ENCODE results near the gene RAB20. TPM values are rescaled to one million over a fixed set of nuclear protein-coding genes. Genes with fewer than 3 reads are reported as not detected.
A peak's percentile ranks its signal among the peaks of the same experiment; 100 is the strongest.
"Not testable (repeated sequence)": the region's sequence is repeated elsewhere in the genome, so short reads cannot be mapped to it uniquely, and the experiment has no call there.

RAB20 gene
- total RNA-seq, 1 experiment from 2014 or later: 7.2 TPM

- no peak for DNase-seq (ENCODE audit: low read depth)
Measured at GRCh38 chr13:110575322-110576069, 14.0 kb upstream of the RAB20 start.

- DNase-seq (ENCODE audit: low read depth): no peak
Measured at GRCh38 chr13:110574161-110574560, 12.6 kb upstream of the RAB20 start.

- DNase-seq (ENCODE audit: low read depth): no peak
Measured at GRCh38 chr13:110572778-110573118, 11.2 kb upstream of the RAB20 start.

GRCh38 chr13:110571896-110572777, 10.6 kb upstream of the RAB20 start:
- DNase-seq (ENCODE audit: low read depth): no peak

GRCh38 chr13:110570886-110571285, 9.4 kb upstream of the RAB20 start:
- no peak for DNase-seq (ENCODE audit: low read depth)

GRCh38 chr13:110569962-110570361, 8.4 kb upstream of the RAB20 start:
- DNase-seq (ENCODE audit: low read depth): not testable (repeated sequence)

GRCh38 chr13:110568612-110569011, 7.1 kb upstream of the RAB20 start:
- no peak for DNase-seq (ENCODE audit: low read depth)

GRCh38 chr13:110566171-110566570, 4.6 kb upstream of the RAB20 start:
- DNase-seq (ENCODE audit: low read depth): no peak

GRCh38 chr13:110565296-110565695, 3.8 kb upstream of the RAB20 start:
- no peak for DNase-seq (ENCODE audit: low read depth)

- no peak for DNase-seq (ENCODE audit: low read depth)
Measured at GRCh38 chr13:110564472-110564985, 3.0 kb upstream of the RAB20 start.

GRCh38 chr13:110563463-110563774, 1.9 kb upstream of the RAB20 start:
- no peak for DNase-seq (ENCODE audit: low read depth)

- DNase-seq (ENCODE audit: low read depth): no peak
Measured at GRCh38 chr13:110562696-110563462, 1.4 kb upstream of the RAB20 start.

- DNase-seq (ENCODE audit: low read depth): no peak
Measured at GRCh38 chr13:110562036-110562597, 595 bp upstream of the RAB20 start.

GRCh38 chr13:110560601-110561343, 750 bp downstream of the RAB20 start:
- peak; percentile 25 for DNase-seq (ENCODE audit: low read depth)

GRCh38 chr13:110559986-110560385, 1.5 kb downstream of the RAB20 start:
- no peak for DNase-seq (ENCODE audit: low read depth)

- DNase-seq (ENCODE audit: low read depth): peak; percentile 36
Measured at GRCh38 chr13:110559429-110559943, 2.0 kb downstream of the RAB20 start.

- DNase-seq (ENCODE audit: low read depth): no peak
Measured at GRCh38 chr13:110557610-110558305, 3.8 kb downstream of the RAB20 start.

GRCh38 chr13:110557082-110557481, 4.4 kb downstream of the RAB20 start:
- DNase-seq (ENCODE audit: low read depth): no peak

- no peak for DNase-seq (ENCODE audit: low read depth)
Measured at GRCh38 chr13:110556224-110556606, 5.3 kb downstream of the RAB20 start.

- no peak for DNase-seq (ENCODE audit: low read depth)
Measured at GRCh38 chr13:110555601-110556223, 5.8 kb downstream of the RAB20 start.
